NCI-H345 (cell line): ENCODE results near the gene CLNK.

Experiments
- DNase-seq: peaks from one replicate; lab custom pipeline; 2025; lab: John Stamatoyannopoulos, UW

CLNK gene

GRCh38 chr4:10701161-10701560 is 16.6 kb upstream of the CLNK start:
- no peak for DNase-seq

- DNase-seq = no peak
Observed at GRCh38 chr4:10698172-10698571, 13.6 kb upstream of the CLNK start.

GRCh38 chr4:10697086-10697485 is 12.5 kb upstream of the CLNK start:
- DNase-seq = peak; percentile 15

- DNase-seq = no peak
Observed at GRCh38 chr4:10696253-10696652, 11.7 kb upstream of the CLNK start.

- no peak for DNase-seq
Observed at GRCh38 chr4:10694828-10695209, 10.3 kb upstream of the CLNK start.

GRCh38 chr4:10694151-10694827 is 9.7 kb upstream of the CLNK start:
- DNase-seq = peak; percentile 35

- no peak for DNase-seq
Observed at GRCh38 chr4:10691651-10692050, 7.1 kb upstream of the CLNK start.

- DNase-seq = no peak
Observed at GRCh38 chr4:10690185-10690907, 5.8 kb upstream of the CLNK start.

- DNase-seq = no peak
Observed at GRCh38 chr4:10688846-10689245, 4.3 kb upstream of the CLNK start.

- DNase-seq = no peak
Observed at GRCh38 chr4:10688022-10688421, 3.5 kb upstream of the CLNK start.

- no peak for DNase-seq
Observed at GRCh38 chr4:10687526-10687925, 3.0 kb upstream of the CLNK start.

GRCh38 chr4:10682397-10682796 is 2.2 kb downstream of the CLNK start:
- no peak for DNase-seq

GRCh38 chr4:10677796-10678497 is 6.6 kb downstream of the CLNK start:
- DNase-seq = no peak

- no peak for DNase-seq
Observed at GRCh38 chr4:10673817-10674369, 10.7 kb downstream of the CLNK start.

- no peak for DNase-seq
Observed at GRCh38 chr4:10672379-10672778, 12.2 kb downstream of the CLNK start.

GRCh38 chr4:10671799-10672198 is 12.8 kb downstream of the CLNK start:
- no peak for DNase-seq

- DNase-seq = no peak
Observed at GRCh38 chr4:10671366-10671765, 13.2 kb downstream of the CLNK start.

GRCh38 chr4:10670321-10670720 is 14.2 kb downstream of the CLNK start:
- DNase-seq = no peak

GRCh38 chr4:10667701-10668326 is 16.8 kb downstream of the CLNK start:
- DNase-seq = peak; percentile 70

- peak; percentile 61 for DNase-seq
Observed at GRCh38 chr4:10666616-10667015, 18.0 kb downstream of the CLNK start.

- no peak for DNase-seq
Observed at GRCh38 chr4:10664408-10664807, 20.2 kb downstream of the CLNK start.

- no peak for DNase-seq
Observed at GRCh38 chr4:10662937-10663336, 21.6 kb downstream of the CLNK start.
